DMS114 treated with DMSO at 0.1 percent for 48 hours (cell line): ENCODE results near the gene OR5AU1.

ENCODE experiments used
- DNase-seq: peaks from one replicate; lab custom pipeline; 2025; ENCODE audit not compliant: unreplicated experiment; lab: John Stamatoyannopoulos, UW

OR5AU1 gene

GRCh38 chr14:21155963-21156362 lies at the start of gene OR5AU1:
Gene OR5AU1, minus strand, starts transcription at chr14:21156063. Its CDS starts 191 bp downstream, at chr14:21155872.
- DNase-seq: no peak

- no peak for DNase-seq
Measured at GRCh38 chr14:21205026-21205677, 49.3 kb upstream of the OR5AU1 start.

- no peak for DNase-seq
Measured at GRCh38 chr14:21204167-21205025, 48.5 kb upstream of the OR5AU1 start.

- DNase-seq: no peak
Measured at GRCh38 chr14:21203470-21204166, 47.8 kb upstream of the OR5AU1 start.

- no peak for DNase-seq
Measured at GRCh38 chr14:21202463-21203358, 46.8 kb upstream of the OR5AU1 start.

- DNase-seq: no peak
Measured at GRCh38 chr14:21201732-21202462, 46.0 kb upstream of the OR5AU1 start.

- DNase-seq: no peak
Measured at GRCh38 chr14:21200752-21201461, 45.0 kb upstream of the OR5AU1 start.

GRCh38 chr14:21199611-21200560 lies 44.0 kb upstream of the OR5AU1 start:
- DNase-seq: no peak

- DNase-seq: no peak
Measured at GRCh38 chr14:21197418-21198205, 41.7 kb upstream of the OR5AU1 start.

GRCh38 chr14:21194597-21194996 lies 38.7 kb upstream of the OR5AU1 start:
- no peak for DNase-seq

GRCh38 chr14:21192875-21193535 lies 37.1 kb upstream of the OR5AU1 start:
- DNase-seq: no peak

GRCh38 chr14:21192447-21192822 lies 36.6 kb upstream of the OR5AU1 start:
- no peak for DNase-seq

GRCh38 chr14:21191809-21192446 lies 36.1 kb upstream of the OR5AU1 start:
- peak; percentile 35 for DNase-seq

- no peak for DNase-seq
Measured at GRCh38 chr14:21191261-21191808, 35.5 kb upstream of the OR5AU1 start.

- no peak for DNase-seq
Measured at GRCh38 chr14:21185491-21185890, 29.6 kb upstream of the OR5AU1 start.

- no peak for DNase-seq
Measured at GRCh38 chr14:21184254-21184653, 28.4 kb upstream of the OR5AU1 start.
